GM19238 (cell line): ENCODE measurements around the gene BAHCC1.

ENCODE experiments used
- DNase-seq: peaks from one replicate; pipeline ENCODE4 v3.0.0; 2011; ENCODE audit warnings: low spot score; ENCODE audit not compliant: insufficient read length

The BAHCC1 gene

GRCh38 chr17:81397314-81398175 is 2.3 kb downstream of the BAHCC1 start:
- DNase-seq = no peak

GRCh38 chr17:81398176-81398831 is 3.0 kb downstream of the BAHCC1 start:
- no peak for DNase-seq

GRCh38 chr17:81398832-81399411 is 3.7 kb downstream of the BAHCC1 start:
- DNase-seq = no peak

GRCh38 chr17:81399481-81400153 is 4.4 kb downstream of the BAHCC1 start:
- no peak for DNase-seq

- no peak for DNase-seq
Measured at GRCh38 chr17:81400154-81400977, 5.1 kb downstream of the BAHCC1 start.

- DNase-seq = no peak
Measured at GRCh38 chr17:81400996-81401722, 5.9 kb downstream of the BAHCC1 start.

GRCh38 chr17:81401723-81402529 is 6.7 kb downstream of the BAHCC1 start:
- no peak for DNase-seq

- DNase-seq = no peak
Measured at GRCh38 chr17:81402530-81402941, 7.3 kb downstream of the BAHCC1 start.

- no peak for DNase-seq
Measured at GRCh38 chr17:81402981-81403467, 7.8 kb downstream of the BAHCC1 start.

GRCh38 chr17:81403671-81404534 is 8.6 kb downstream of the BAHCC1 start:
- no peak for DNase-seq

GRCh38 chr17:81404558-81405165 is 9.4 kb downstream of the BAHCC1 start:
- DNase-seq = no peak

GRCh38 chr17:81405411-81405872 is 10.2 kb downstream of the BAHCC1 start:
- DNase-seq = no peak

- no peak for DNase-seq
Measured at GRCh38 chr17:81406117-81406953, 11.1 kb downstream of the BAHCC1 start.

- DNase-seq = no peak
Measured at GRCh38 chr17:81408049-81408448, 12.8 kb downstream of the BAHCC1 start.

- no peak for DNase-seq
Measured at GRCh38 chr17:81409190-81409935, 14.1 kb downstream of the BAHCC1 start.

- DNase-seq = no peak
Measured at GRCh38 chr17:81410852-81411251, 15.6 kb downstream of the BAHCC1 start.
